SW 1271 (cell line): ENCODE measurements around the gene OBSCN.

Experiments
- DNase-seq, 2 experiments: peaks; one replicate each; lab custom pipeline; 2025; lab: John Stamatoyannopoulos, UW

OBSCN gene

DNA sequence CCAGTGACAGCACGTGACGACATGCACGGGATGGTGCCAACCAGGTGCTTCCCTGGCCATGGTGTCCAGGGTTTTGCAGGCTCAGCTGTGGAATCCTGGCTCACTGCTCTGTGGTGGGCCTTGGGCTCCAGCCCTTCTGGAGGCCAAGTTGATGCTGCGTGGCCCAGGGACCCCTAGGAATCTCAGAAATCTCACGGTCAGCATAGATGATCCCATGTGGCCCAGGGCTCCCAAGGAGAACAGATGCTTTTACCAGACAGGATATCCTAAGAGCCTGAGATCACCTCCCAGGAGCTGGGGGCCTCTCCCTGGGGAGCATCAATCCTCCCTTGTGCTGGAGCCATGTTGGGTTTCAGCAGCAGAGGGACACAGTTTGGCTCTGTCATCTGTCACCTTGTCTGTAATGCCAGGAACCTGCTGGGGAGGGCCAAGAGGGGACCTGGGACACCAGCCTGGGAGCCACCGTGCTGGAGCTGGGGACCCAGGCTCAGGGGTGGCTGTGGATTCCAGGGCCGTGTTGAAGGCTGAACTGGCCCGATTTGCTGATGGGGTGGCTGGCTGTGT is 134.9 kb downstream of the OBSCN start:
- no peak for DNase-seq

DNA sequence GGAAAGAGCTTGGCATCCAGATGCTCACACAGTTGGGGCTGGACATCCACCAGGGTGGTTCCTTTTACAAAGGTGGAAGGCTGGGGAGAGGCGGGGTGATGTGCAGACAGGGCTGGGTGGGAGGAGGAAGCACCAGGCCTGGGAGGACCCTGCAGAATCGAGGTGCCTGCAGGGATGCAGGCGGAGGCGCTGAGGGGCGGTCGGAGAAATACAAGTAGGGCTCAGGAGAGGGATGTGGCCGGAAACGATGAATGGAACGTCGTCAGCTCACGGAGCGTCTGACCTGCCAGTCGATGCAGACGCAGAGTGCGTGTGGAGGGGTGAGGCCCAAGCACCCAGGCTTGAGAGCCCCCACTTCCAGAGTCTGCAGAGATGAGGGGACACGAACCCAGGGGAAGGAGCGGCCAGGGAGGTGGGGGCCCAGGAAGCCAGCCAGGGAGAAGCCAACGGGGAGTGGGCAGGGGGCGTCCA is 135.4 kb downstream of the OBSCN start:
- DNase-seq: no peak

DNA sequence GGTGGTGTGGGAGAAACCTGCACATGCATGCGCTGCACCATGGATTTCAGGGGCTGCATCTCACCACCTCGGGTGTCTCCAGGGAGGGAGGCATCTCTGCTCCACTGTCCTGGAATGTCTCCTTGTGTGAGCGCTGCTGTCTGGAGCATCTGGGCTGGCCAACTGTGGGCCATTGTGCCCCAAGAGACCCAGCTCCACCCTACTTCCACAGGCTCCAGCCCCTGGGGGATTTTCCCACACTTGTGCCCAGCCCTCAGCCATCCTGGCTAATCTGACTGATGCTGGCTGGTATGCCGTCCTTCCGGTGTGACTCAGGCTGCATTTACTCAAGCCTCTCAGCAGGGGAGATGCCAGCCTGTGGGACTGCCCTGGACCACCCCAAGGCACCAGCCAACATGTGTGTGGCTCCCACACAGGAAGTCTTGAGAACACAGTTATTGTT is 136.8 kb downstream of the OBSCN start:
- DNase-seq: no peak

DNA sequence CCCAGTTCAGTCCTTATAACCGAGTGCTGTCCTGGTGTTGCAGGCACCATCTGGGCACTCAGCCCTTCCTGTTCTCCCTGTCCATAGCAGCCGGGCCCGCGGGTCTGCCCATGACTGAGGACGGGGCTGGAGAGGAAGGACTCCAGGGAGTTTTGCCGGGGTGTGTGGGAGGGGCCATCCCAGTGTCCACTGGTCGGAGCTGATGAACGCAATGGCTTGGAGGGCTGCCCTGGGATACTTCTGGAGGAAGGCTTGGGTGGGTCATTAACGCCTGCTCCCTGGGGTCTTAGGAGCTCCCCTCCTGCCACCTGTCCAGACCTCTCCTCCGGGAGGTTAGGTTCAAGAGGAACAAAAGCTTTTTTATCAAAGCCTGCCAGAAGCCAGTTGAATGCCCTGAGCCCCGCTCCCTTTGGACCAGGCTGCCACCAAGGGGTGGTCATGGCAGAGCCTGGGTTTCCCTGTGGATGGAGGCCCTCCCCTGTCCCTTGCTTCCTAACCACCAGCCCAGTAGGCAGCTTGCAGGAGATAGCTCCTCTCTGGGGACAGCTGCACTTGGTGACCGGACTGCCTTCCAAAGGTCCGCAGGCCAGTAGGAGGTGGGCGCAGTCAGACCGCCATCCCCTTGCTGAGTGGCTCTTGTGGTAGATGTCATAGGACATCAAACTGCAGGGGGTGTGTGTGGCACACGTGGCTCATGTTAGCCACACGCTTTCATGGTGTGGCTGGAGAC is 137.5 kb downstream of the OBSCN start:
- DNase-seq: no peak

DNA sequence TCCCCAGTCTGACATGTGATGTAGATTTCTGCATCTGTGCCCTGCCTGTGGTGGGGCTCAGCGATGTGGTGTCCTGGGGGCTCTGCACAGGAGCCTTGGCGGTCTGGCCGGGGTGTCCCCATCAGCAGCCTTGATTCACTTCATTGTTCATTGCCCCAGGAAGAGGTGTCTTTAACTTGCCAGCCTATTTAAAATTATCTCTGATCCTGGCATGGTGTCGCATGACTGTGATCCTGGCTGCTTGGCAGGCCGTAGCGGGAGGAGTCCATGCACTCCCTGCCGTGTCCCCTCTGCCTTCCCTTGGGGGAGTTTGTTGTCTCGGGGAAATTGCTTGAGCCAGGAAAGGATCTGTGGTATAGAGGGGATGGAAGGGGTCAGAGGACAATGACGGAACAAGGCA is 138.9 kb downstream of the OBSCN start:
- DNase-seq: no peak

DNA sequence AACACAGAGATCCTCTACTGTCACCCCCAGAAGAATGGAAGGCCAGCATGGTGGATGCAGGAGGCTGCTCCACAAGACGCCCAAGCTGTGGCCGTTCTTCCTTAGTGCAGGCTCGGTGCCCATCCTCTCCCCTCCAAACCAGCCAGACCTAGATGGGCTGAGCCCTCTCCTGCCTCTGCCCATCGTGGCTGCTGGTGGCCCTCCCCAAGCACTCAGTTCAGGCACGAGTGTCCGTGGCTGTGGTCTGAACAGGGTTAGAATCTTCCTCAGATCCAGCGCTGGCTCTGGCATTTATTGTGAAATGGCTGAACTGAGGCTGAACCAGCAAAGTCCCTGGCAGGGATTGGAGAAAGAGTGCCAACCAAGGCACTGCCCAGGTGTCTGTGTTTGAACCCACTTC is 139.3 kb downstream of the OBSCN start:
- DNase-seq: no peak

DNA sequence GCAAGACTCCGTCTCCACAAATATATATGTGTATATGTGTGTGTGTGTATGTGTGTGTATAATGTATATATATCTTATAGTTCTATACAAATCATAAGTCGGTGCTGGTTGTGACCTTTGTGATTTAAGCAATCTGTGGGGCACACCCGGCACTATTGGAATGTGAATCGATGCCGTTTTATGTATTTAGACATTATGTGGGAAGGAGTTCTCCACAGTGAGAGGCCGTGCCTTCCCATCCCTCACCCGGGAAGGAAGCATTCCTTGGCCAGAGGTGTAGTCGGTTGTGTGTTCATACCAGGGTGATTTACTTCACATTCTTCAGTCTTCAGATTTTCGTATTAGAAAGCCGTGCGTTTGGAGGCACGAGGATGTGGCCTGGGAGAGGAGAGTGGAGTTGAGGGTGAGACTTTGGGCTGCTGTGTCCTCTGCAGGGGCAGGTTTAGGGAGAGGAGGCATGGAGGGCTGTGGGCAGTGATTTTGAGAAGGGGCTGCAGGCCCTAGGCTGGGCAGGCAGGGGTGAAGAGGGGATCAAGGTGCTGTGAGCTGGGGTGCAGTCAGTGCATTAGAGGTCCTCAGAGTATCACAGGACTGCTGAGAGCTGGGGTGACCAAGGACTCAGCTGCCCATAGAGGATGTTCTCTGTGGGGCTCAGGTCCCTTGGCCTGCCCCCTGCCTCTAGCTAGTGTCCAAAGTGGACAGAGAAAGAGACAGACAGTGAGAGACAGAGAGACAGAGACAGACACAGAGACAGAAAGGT is 141.0 kb downstream of the OBSCN start:
- DNase-seq: no peak

DNA sequence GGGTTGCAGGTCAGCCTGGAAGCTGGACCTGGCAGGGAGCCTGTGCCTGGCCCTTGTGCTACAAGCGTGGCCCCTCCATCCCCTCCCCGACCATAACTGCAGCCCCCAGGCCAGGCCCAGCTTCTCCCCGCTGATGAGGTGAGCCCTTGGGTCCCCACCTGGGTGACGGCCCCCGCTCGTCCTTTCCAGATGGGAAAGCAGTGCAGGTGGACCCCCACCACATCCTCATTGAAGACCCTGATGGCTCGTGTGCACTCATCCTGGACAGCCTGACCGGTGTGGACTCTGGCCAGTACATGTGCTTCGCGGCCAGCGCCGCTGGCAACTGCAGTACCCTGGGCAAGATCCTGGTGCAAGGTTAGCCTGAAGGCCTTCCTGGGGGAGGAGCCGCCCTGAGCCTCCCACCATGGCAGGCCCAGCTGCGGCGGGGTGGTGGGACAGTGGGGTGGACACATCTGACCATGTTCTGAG is 141.9 kb downstream of the OBSCN start:
- DNase-seq: no peak

DNA sequence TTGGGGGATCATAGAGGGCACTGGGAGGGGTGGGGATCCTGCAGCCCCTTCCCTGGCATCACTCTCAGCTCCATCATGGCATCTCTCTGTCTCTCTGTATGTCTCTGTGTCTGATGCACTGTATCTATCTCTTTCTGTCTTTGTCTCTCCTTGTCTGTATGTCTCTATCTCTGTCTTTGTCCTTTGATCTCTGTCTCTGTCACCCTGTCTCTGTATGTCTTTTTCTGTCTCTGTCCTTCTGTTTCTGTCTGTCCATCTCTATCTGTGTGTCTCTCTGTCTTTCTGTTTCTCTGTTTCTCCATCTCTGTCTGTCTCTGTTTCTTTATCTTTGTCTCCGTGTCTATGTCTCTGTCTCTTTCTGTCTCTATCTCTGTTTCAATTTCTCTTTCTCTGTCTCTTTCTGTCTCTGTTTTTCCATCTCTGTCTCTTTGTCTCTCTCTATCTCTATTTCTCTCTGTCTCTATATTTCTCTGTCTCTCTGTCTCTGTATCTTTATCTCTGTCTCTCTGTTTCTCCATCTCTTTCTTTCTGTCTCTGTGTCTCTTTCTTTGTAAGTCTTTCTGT is 142.4 kb downstream of the OBSCN start:
- DNase-seq: no peak

DNA sequence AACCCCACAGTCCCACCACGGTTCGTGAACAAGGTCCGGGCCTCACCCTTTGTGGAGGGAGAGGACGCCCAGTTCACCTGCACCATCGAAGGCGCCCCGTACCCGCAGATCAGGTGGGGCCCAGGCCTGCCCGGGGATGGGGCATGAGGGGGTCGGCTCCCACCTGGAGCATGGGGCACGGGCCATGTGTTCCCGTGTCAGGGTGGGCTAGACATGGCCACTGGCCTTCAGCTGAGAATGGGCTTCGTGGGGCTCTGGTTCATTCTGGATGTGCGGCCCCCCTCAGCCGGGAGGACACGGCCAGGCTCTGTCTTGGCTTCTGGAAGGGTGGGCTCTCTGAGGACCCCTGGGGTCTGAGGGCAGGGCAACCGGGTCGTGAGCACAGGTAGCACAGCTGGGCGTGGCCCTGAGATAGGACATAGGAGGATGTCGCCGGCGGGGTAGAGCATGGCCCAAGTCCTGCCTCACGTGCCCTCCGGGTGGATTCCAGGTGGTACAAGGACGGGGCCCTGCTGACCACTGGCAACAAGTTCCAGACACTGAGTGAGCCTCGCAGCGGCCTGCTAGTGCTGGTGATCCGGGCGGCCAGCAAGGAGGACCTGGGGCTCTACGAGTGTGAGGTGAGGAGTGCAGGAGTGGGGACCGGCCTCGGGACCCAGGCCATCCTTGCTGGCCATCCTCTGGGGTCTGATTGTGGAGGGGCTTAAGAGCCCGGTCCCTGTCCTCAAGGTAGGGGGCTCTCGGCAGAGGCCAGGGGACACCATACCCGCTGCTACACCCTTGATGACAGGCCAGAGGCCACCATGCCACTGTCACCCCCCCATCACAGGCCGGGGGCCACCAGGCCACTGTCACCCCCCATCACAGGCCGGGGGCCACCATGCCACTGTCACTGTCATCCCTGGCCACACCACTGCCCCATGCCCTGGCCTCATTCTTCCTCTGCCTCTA is 143.3 kb downstream of the OBSCN start:
- no peak for DNase-seq

DNA sequence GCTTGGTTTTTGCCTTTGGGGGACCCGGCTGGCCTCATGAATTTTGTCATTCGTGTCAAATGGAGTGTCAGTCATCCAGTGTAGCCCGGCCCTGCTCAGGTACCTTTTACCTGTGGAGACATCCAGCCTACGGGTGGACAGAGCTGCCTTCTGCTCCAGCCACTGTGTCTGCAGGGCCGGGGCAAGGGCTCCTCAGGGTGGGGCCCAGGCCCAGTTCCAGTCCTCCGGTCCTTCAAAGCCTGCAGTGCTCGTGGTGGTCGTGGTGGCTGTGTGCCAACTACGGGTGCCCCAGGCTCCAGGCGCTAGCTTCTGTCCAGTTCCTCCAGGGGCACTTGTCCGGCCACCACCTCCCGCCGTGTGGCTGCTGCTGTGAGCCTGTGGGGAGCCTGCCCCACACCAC is 144.0 kb downstream of the OBSCN start:
- no peak for DNase-seq

DNA sequence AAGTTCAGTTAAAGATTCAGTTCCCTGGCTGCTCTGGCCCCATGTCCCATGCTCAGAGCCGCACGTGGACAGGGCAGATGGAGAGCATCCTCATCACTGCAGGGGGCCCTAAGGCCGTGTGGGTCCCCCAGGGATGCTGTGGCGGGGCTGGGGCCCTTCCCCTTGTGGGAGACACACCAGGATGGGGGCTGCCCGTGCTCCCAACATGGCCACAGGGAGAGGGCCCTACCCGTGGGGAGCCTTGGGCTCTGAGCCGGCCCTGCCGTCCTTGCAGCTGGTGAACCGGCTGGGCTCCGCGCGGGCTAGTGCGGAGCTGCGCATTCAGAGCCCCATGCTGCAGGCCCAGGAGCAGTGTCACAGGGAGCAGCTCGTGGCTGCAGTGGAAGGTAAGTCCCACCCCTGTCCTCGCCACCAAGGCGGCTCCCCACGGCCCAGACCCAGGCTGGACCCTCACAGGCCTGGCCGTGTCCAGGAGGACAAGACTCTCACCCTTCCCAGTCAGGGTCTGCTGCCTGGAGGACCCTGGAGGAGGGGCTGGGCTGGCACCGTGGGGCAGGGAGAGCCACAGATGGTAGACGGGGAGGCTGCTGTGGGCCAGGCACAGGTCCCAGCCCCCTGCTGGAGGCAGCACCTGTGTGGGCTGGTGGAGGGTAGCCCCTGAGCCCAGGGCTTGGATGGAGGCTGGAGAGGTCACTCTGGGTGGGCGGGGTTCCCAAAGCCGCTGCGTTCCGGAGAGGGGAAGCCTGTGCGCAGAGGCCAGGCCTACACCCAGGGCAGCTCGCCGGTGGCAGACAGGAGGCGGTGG is 145.0 kb downstream of the OBSCN start:
- no peak for DNase-seq

DNA sequence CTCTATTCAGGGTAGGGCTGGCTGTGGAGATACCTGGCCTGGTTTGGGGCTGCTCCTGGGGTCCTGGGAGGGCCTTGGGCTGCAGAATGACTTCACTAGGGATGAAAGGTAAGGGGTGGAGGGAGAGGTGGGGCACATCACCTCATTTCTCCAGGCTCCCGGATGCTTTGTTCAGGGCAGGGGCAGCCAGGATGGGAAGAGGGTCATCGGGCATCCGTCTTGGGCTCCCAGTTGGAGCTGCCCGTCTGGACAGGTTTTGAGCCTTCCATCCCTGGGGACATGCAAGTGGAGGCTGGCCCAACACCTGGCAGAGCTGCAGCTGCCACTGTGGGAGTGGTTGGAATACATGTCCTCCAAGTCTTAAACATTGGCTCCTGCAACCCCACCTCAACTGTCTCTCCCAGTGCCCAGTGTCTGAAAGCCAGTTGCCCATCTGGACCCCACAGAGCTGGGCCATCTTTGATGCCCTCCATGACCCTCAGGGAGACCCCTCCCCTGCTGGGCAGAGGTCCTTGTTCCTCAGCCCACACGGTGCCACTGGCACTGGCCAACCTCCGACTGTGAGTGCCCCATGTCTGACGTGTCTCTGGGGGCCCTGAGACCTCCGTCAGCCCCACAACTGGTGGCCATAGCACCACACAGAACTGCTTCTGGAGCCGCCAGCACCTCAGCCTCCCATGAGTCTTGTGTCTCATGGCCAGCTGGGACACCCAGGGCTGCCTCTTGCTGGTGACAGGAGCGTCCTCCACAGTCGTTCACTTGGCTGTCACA is 145.9 kb downstream of the OBSCN start:
- DNase-seq: no peak

DNA sequence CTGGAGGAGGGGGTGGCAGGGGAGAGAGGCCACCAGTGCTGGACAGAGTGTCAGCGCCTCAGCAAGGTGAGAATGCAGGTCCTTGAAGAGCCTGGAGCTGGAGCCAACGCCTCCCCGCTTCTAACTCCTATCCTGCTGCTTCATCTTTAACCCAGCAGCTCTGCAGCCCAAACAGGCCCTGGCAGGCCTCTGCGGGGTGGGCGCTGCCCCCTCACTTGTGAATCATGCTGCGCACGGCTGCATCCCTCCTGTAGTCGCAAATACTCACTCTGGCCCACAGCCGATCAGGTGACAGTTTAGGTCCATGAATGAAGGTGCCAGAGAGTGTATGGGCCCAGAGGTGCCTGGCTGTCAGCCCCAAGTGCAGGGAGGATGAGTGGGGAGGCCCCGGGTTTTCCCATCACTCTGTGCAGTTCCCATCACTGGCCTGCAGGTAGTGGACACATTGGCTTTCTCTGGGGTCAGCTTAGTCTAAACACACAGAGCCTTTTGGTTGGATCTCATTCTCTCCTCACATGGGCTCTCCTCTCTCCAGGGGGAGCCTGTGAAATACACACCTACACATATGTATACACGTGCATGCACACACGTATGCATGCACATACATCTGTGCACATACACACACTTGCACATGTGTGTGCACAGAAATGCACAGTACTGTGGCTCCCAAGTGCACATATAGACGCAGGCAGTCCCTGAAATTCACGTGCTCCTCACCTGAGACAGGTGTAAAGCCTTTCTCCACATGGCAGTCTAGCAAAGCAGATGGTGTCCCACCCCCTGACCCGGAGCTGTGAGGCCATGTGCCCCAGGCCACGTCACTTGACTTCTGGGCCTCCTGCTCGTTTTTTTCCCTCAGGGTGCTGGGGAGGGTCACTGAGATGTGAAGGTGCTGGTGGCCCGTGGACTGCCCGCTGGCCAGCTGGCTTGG is 146.8 kb downstream of the OBSCN start:
- no peak for DNase-seq

DNA sequence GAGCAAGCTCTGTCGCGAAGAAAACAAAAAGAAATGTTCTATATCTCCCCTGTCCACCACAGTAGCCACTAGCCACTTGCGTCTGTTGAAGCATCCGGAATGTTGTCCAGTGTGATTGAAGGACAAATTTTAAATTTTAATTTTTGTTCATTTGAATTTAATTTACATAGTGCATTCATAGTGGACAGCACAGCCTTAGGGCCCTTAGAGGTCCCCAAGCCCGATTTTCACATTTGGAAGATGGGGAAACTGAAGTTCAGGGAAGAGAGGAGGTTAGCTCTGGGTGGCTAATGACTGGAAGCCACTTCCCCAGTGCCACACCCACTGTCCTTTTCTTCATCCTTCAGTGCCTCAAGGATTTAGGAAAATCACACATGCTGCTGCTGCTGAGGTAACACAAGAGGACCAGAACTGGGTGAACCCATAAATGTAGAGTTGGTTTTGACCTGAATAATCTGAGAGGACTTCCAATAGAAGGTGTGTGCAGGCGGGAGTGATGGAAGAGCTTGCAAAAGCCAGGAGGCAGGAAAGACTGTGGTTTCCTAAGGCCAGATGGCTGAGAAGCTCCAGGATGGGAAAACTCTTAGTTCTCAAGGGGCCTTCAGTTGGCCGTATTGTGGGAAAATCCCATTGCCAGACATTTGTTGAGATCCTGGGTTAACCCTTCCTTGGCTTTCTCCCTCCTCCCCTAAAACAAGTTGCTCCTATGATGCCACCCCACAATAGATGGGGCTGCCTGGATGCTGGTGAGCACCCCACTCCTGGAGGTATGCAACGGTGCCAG is 149.2 kb downstream of the OBSCN start:
- DNase-seq: no peak

DNA sequence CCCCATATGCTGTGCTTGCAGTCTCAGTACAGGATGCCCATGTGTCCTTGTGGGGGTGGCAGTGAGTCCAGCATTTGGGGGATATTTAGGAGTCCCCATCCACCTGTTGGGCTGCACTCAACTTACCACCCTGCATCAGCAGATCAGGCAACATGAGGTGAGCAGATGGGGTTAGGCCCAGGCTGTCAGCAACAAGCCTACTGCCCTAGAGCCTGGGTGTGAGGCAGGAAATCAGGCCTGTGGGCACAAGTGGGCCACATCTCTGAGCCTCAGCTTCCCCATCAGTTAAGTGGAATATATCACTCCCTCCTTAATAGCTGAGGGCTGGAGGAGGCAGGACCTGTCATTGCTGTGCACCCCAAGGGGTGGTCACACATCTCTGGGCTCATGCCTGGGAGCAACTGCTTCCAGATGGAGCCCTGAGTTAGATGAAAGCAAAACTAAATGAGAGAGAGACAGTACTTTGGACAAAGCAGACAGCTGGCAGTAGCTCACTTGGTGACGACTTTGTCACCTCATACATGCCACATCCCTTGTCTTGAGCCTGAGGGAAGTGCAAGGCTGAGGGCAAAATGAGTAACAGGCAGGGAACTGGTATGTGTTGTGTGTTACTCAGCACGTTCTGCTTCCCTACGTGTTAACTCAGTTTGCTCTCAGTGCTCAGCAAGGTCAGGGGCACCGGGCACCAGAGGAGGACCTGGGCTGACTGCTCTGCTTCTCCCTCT is 150.4 kb downstream of the OBSCN start:
- no peak for DNase-seq
